HL-60/S4 treated with phorbol 12-myristate 13-acetate at 8.2 ng/mL for 4 days and 3 days (cell line): ENCODE results near the gene GTPBP1.

Experiments used
- in situ Hi-C: fragments of 300-500 bp; cut with MboI; formaldehyde crosslinking; loops from 2 replicates; pipeline ENCODE4 v1.15.0; 2022; ENCODE audit warnings: low sequenced_read_pairs

The GTPBP1 gene

GRCh38 chr22:38700789-38701628, 4.7 kb upstream of the GTPBP1 start, which contains the start of gene JOSD1:
Gene JOSD1, minus strand, starts transcription at chr22:38700943. Its CDS starts 956 bp downstream, at chr22:38699987.
- in situ Hi-C loops, result no loop called here

GRCh38 chr22:38704654-38705234, 1.0 kb upstream of the GTPBP1 start:
- in situ Hi-C loops, result no loop called here

- in situ Hi-C loops, result no loop called here
These were observed 557 bp downstream of the GTPBP1 start for GRCh38 chr22:38706101-38706900.

- in situ Hi-C loops, result no loop called here
These were observed 1.1 kb downstream of the GTPBP1 start for GRCh38 chr22:38706901-38707195.

- in situ Hi-C loops, result no loop called here
These were observed 1.6 kb downstream of the GTPBP1 start for GRCh38 chr22:38707346-38707745.

GRCh38 chr22:38707984-38708383, 2.2 kb downstream of the GTPBP1 start:
- in situ Hi-C loops, result no loop called here

GRCh38 chr22:38709306-38709705, 3.6 kb downstream of the GTPBP1 start:
- in situ Hi-C loops, result no loop called here

- in situ Hi-C loops, result no loop called here
These were observed 4.6 kb downstream of the GTPBP1 start for GRCh38 chr22:38710351-38710750.

- in situ Hi-C loops, result no loop called here
These were observed 5.1 kb downstream of the GTPBP1 start for GRCh38 chr22:38710866-38711265.

GRCh38 chr22:38712486-38713207, 6.9 kb downstream of the GTPBP1 start:
- in situ Hi-C loops, result no loop called here

- in situ Hi-C loops, result no loop called here
These were observed 8.2 kb downstream of the GTPBP1 start for GRCh38 chr22:38713921-38714320.

- in situ Hi-C loops, result no loop called here
These were observed 9.5 kb downstream of the GTPBP1 start for GRCh38 chr22:38715176-38715764.

- in situ Hi-C loops, result no loop called here
These were observed 10.1 kb downstream of the GTPBP1 start for GRCh38 chr22:38715852-38716251.

GRCh38 chr22:38716271-38716670, 10.5 kb downstream of the GTPBP1 start:
- in situ Hi-C loops, result no loop called here

GRCh38 chr22:38716826-38717225, 11.1 kb downstream of the GTPBP1 start:
- in situ Hi-C loops, result no loop called here

GRCh38 chr22:38717244-38717643, 11.5 kb downstream of the GTPBP1 start:
- in situ Hi-C loops, result no loop called here

GRCh38 chr22:38718414-38718813, 12.7 kb downstream of the GTPBP1 start:
- in situ Hi-C loops, result no loop called here

- in situ Hi-C loops, result no loop called here
These were observed 13.5 kb downstream of the GTPBP1 start for GRCh38 chr22:38719196-38719595.

- in situ Hi-C loops, result no loop called here
These were observed 14.6 kb downstream of the GTPBP1 start for GRCh38 chr22:38720350-38720749.

GRCh38 chr22:38721551-38721950, 15.8 kb downstream of the GTPBP1 start:
- in situ Hi-C loops, result no loop called here

GRCh38 chr22:38724176-38724575, 18.4 kb downstream of the GTPBP1 start:
- in situ Hi-C loops, result no loop called here
